Endometrium (tissue), 2 donors: Measurements from ENCODE around the gene ATL3.
A peak's percentile ranks its signal among the peaks of the same experiment; 100 is the strongest.
"Not testable (repeated sequence)": the region's sequence is repeated elsewhere in the genome, so short reads cannot be mapped to it uniquely, and the experiment has no call there.

Source experiments
- FAIRE-seq: peaks from 2 replicates; lab custom pipeline; 2012; peaks lifted over from hg19 to GRCh38; lab: Jason Lieb, UNC
- donor health status: control.
- donor health status: control.

ATL3 gene

GRCh38 chr11:63619967-63620366 is 51.2 kb downstream of the ATL3 start:
- FAIRE-seq: no peak

- not testable (repeated sequence) for FAIRE-seq
Measured at GRCh38 chr11:63617686-63618085, 53.5 kb downstream of the ATL3 start.

GRCh38 chr11:63616953-63617352 is 54.2 kb downstream of the ATL3 start:
- FAIRE-seq: no peak

GRCh38 chr11:63614136-63614671 is 57.0 kb downstream of the ATL3 start, which contains the start of gene PLAAT3:
Gene PLAAT3, minus strand, starts transcription at chr11:63614433. Its CDS starts 419 bp downstream, at chr11:63614014.
- no peak for FAIRE-seq

- no peak for FAIRE-seq
Measured at GRCh38 chr11:63613517-63614135, 57.5 kb downstream of the ATL3 start.

GRCh38 chr11:63612181-63612580 is 59.0 kb downstream of the ATL3 start:
- FAIRE-seq: no peak

GRCh38 chr11:63611395-63611747 is 59.8 kb downstream of the ATL3 start:
- FAIRE-seq: no peak

GRCh38 chr11:63610604-63611394 is 60.4 kb downstream of the ATL3 start:
- FAIRE-seq: peak; percentile 93

- FAIRE-seq: no peak
Measured at GRCh38 chr11:63609971-63610580, 61.1 kb downstream of the ATL3 start.

- no peak for FAIRE-seq
Measured at GRCh38 chr11:63609536-63609935, 61.6 kb downstream of the ATL3 start.

GRCh38 chr11:63608353-63609345 is 62.5 kb downstream of the ATL3 start:
- no peak for FAIRE-seq

- FAIRE-seq: no peak
Measured at GRCh38 chr11:63603180-63603518, 68.0 kb downstream of the ATL3 start.

GRCh38 chr11:63602290-63603179 is 68.6 kb downstream of the ATL3 start:
- FAIRE-seq: not testable (repeated sequence)

- no peak for FAIRE-seq
Measured at GRCh38 chr11:63599211-63600122, 71.7 kb downstream of the ATL3 start.

GRCh38 chr11:63598556-63598955 is 72.6 kb downstream of the ATL3 start:
- no peak for FAIRE-seq

GRCh38 chr11:63595296-63595695 is 75.9 kb downstream of the ATL3 start:
- no peak for FAIRE-seq

GRCh38 chr11:63592975-63593395 is 78.2 kb downstream of the ATL3 start:
- no peak for FAIRE-seq

GRCh38 chr11:63590024-63590788 is 81.0 kb downstream of the ATL3 start:
- FAIRE-seq: no peak

- no peak for FAIRE-seq
Measured at GRCh38 chr11:63589000-63589399, 82.2 kb downstream of the ATL3 start.
